HG02943 (cell line): Measurements from ENCODE around the gene FBXL17.
A peak's percentile ranks its signal among the peaks of the same experiment; 100 is the strongest.
"Not testable (repeated sequence)": the region's sequence is repeated elsewhere in the genome, so short reads cannot be mapped to it uniquely, and the experiment has no call there.

ENCODE experiments used
- ATAC-seq: cut with Tn5 transposase; IDR thresholded peaks from one replicate; pipeline ENCODE4 v1.9.1; 2021; ENCODE audit warnings: mild to moderate bottlenecking, low read depth, moderate library complexity; ENCODE audit not compliant: unreplicated experiment

Gene FBXL17

DNA sequence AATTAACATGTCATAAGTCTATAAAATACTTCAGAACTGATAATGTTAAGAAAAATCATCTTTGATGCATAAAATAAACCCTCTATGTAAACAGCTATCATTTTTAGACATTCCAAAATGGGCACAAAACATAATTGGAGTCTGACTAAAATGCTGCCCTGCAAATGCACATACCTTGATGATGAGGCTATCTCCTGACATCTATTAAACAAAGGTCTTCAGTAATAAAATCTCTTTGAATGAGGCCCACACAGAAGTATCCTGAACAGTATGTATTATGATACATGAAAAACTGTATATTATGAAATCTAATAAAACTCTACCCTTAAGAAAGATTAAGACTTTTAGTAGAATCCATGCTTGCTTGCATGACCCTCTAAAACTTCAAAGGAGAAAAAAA, 66.1 kb downstream of the FBXL17 start:
- no peak for ATAC-seq

- no peak for ATAC-seq
Observed at GRCh38 chr5:108312258-108312657, 69.6 kb downstream of the FBXL17 start.

DNA sequence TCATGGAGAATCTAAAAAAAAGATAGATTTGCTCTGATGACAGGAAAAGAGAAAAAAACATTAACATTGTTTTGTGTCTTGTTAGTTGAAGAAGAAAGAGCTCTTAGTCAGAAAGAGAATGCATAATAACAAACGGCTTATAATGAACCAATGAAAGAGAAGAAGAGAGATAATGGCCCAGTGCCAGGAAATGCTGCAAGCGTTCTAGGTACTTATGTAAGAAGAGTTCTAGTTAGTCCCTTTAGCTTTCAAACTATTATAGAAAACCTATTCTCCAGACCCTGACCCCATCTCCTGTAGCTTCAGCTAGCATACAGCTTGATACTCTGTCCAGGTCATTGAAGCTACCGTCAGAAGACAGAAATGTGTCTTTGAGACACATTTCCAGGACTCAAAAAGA, 70.2 kb downstream of the FBXL17 start:
- no peak for ATAC-seq

DNA sequence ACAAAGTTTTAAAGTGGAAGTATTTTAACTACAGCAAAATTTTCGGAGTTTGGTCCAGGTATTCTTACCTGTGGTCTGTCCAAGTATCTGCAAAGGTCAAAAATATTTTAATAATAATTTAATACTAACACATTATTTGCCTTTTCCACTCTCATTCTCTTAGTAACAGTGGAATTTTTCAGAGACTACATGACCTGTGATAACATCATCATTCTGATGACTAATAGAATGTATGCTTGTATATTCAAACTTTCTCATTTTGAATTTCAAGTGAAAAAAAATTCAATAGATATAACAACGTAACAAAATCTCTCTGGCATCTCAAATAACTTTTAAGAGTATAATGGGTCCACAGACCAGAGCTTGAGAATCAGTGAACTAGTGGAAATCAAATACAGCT, 78.3 kb downstream of the FBXL17 start:
- no peak for ATAC-seq

DNA sequence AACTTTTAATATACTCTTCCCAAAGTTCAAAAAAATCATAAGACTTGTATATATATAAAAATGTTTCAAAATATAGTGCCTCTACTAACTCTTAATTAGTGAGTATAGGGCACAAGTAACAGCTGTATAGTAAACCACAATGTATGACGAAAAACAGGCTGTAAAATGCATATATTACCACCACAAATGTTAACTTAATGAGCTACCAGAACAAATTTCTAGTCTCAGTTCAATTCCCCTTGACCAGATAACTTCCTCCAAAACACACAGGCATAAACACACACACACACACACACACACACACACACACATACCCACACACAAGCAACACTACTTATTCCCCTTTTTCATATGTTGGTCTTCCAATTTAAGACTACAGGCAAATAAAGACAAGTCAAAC, 78.8 kb downstream of the FBXL17 start:
- ATAC-seq = no peak

- ATAC-seq = no peak
Observed at GRCh38 chr5:108297042-108297601, 84.8 kb downstream of the FBXL17 start.

GRCh38 chr5:108295578-108296368, 86.1 kb downstream of the FBXL17 start:
- no peak for ATAC-seq

DNA sequence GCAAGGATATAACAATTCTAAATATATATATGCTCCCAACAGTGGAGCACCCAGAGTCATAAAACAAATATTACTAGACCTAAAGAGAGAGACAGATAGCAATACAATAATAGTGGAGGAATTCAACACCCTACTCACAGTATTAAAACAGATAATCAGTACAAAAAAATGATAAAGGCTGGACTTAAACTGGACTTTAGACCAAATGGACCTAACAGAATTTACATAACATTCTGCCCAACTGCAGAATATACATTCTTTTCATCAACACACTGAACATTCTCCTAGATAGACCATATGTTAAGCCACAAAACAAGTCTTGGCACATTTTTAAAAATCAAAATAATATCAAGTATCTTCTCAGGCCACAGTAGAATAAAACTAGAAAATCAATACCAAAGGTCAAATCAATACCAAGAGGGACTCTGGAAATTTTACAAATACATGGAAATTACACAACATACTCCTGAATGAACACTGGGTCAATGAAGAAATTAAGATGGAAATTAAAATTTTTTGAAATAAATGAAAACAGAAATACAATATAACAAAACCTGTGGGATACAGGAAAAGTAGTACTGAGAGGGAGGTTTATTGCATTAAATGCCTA, 100.8 kb downstream of the FBXL17 start:
- ATAC-seq = no peak

- no peak for ATAC-seq
Observed at GRCh38 chr5:108280248-108280647, 101.7 kb downstream of the FBXL17 start.

DNA sequence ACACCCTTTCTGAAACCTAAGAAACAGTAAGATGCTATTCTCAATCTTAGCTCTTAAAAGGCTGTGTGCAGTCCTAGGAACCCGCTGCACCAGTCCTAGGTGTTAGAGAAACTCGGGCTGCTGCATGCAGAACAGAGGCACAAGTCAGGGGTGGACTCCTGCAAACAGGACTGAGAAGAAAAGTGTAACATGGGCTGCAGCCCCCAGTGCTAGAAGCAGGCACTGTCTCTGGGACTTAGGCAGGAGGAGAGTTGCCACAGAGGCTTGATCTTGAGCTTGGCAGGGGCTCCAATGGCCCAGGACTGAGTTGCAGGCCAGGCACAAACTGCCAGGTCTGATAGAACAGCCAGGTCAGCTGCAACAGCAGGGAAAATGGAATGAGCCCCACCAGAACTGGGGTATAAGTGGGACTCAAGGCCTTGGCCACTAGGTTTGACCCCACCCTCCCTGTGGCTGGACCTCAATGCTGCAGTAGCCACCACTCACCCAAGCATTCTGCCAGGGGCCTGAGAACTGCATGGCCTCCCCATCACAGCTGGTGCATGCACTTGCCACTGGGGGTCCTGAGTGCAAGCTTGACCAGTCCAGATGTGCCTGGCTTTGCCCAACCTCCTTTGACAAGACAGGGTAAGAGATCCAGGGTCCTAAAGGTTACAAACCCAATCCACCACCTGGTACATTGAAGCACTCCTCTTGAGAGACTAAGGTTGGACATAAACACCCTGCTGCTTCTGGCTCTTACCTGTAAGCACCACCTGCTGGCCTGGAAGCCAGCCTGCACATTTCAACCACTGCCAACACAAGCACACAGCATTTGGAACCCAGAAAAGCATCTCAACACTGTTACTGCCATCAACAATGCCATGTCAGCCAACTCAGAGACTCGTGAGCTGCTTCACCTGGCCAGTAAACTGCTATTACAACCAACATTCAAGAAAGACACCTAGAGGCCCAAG, 103.3 kb downstream of the FBXL17 start:
- ATAC-seq = no peak

GRCh38 chr5:108276187-108277050, 105.5 kb downstream of the FBXL17 start:
- ATAC-seq = no peak

GRCh38 chr5:108274080-108274479, 107.8 kb downstream of the FBXL17 start:
- not testable (repeated sequence) for ATAC-seq

GRCh38 chr5:108271127-108271526, 110.8 kb downstream of the FBXL17 start:
- ATAC-seq = no peak

DNA sequence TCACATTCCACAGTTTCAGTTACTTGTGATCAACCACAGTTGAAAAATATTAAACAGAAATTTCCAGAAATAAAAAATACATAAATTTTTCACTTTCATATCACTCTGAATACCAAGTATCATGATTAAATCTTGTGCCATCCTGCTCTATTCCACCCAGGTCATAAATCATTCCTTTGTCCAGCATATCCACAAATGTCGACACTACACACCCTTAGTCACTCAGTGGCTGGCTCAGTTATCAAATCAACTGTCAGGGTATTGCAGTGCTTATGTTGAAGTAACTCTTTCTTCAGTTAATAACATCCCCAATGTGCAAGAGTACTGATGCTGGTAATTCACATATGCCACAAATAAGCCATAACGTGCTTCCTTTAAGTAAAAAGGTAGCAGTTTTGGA, 115.7 kb downstream of the FBXL17 start:
- no peak for ATAC-seq

- ATAC-seq = no peak
Observed at GRCh38 chr5:108264533-108264932, 117.4 kb downstream of the FBXL17 start.

- ATAC-seq = no peak
Observed at GRCh38 chr5:108263338-108263737, 118.6 kb downstream of the FBXL17 start.

DNA sequence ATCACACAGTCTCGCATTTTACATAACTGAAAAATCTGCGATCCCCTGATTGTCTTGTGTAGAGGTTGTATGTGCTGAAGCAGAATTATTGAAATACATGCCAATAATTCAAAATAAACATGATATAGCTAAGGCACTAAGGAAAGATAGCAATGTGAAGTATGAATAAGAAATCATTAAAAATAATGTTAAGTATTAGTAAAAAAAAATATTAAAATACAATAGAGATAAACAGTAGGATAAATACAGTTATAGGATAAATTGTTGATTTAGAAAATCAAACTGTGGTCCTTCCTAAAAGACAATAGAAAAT, 121.1 kb downstream of the FBXL17 start:
- no peak for ATAC-seq

- peak; percentile 97 for ATAC-seq
Observed at GRCh38 chr5:108260117-108260857, 121.6 kb downstream of the FBXL17 start.

GRCh38 chr5:108259306-108259705, 122.6 kb downstream of the FBXL17 start:
- no peak for ATAC-seq
